Mucosa of descending colon (tissue), 3 donors: ENCODE data around the gene MAMDC2. TPM values are rescaled to one million over a fixed set of nuclear protein-coding genes. Genes with fewer than 3 reads are reported as not detected.

Experiments
- ATAC-seq: fragments of 200-7000 bp; cut with Tn5 transposase; one replicate; pipeline ENCODE4 v1.9.1; 2020; ENCODE audit warnings: mild to moderate bottlenecking, moderate library complexity
- DNase-seq, 3 donors: peaks; one replicate each; pipeline ENCODE4 v3.0.0-alpha.2; 2020
- H3K36me3 ChIP-seq: fragments of 200-600 bp; one replicate; pipeline ENCODE4 v1.8.0; 2021; ENCODE audit warnings: low read depth, mild to moderate bottlenecking
- H3K4me1 ChIP-seq: fragments of 200-600 bp; one replicate; pipeline ENCODE4 v1.8.0; 2021; ENCODE audit warnings: low read depth, mild to moderate bottlenecking
- H3K4me3 ChIP-seq: fragments of 200-600 bp; one replicate; pipeline ENCODE4 v1.8.0; 2021; ENCODE audit warnings: mild to moderate bottlenecking
- H3K9me3 ChIP-seq: fragments of 200-600 bp; one replicate; pipeline ENCODE4 v1.8.0; 2021; ENCODE audit warnings: mild to moderate bottlenecking
- intact Hi-C, 2 donors: fragments of 100-400 bp; cut with DNase I in 1 of 2; cut with micrococcal nuclease in 1 of 2; formaldehyde crosslinking; loops; one replicate each; pipeline versions ENCODE4 v1.11.0 to v1.11.1; 2022; cut with DNase I, micrococcal nuclease
- total RNA-seq, 3 donors: library from RNA; stranded (reverse); fragmentation: NEBNext Ultra II Directional in 2 of 3; extraction: Animal tissue kit (Norgen Biotek cat#: 25700) in 2 of 3; gene quantifications; one replicate each; pipeline versions ENCODE4 v1.2.1 to v1.2.4, GENCODE V29; 2021 to 2023
- TF ChIP-seq, protein P1 (sequence below): fragments of 200-600 bp; IDR thresholded peaks from one replicate; pipeline ENCODE4 v1.8.0; 2022; ENCODE audit warnings: antibody characterized with exemption, mild to moderate bottlenecking
- donor health status: DM: no; HTN: no; CAD: no; lungs with moderate emphysema.
- donor health status: DM: no; HTN: no; CAD: no.
- donor health status: DM: no; HTN: yes; CAD: no.

MAMDC2 gene
- total RNA-seq, 3 donors from 2014 or later = 3.5 to 70.6 (median 6.9) TPM

DNA sequence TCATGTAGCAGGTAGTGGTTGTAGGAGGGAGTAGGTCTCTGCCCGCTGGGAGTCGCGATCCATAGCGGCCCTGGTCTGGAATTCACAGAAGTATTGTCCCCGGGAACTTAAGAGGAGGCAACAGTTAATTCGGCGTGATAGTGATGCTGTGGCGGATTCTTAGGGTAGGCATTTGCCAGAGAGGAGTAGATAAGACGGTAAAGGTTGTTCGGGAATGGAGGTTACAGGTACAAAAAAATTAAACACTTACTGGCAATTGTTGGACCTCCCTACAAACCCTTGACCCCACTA is 215.8 kb downstream of the MAMDC2 start:
- H3K4me1 ChIP-seq = peaks cover 28% of the 10 kb centered on the region
- H3K4me3 ChIP-seq = peak overlapping the region; percentile 78
- no peaks in the 10 kb centered on the region for H3K36me3 ChIP-seq
- ATAC-seq = no peak
- no peak for DNase-seq
- TF ChIP-seq, protein P1, sequence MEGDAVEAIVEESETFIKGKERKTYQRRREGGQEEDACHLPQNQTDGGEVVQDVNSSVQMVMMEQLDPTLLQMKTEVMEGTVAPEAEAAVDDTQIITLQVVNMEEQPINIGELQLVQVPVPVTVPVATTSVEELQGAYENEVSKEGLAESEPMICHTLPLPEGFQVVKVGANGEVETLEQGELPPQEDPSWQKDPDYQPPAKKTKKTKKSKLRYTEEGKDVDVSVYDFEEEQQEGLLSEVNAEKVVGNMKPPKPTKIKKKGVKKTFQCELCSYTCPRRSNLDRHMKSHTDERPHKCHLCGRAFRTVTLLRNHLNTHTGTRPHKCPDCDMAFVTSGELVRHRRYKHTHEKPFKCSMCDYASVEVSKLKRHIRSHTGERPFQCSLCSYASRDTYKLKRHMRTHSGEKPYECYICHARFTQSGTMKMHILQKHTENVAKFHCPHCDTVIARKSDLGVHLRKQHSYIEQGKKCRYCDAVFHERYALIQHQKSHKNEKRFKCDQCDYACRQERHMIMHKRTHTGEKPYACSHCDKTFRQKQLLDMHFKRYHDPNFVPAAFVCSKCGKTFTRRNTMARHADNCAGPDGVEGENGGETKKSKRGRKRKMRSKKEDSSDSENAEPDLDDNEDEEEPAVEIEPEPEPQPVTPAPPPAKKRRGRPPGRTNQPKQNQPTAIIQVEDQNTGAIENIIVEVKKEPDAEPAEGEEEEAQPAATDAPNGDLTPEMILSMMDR = no peak
- no peaks in the 10 kb centered on the region for H3K9me3 ChIP-seq
- intact Hi-C loops = loop anchor here in 1 of 2 donors (10.0 kb wide), 1 partner anchor 65 kb away; no protein-coding TSS in a partner anchor

GRCh38 chr9:70260007-70260443 is 216.4 kb downstream of the MAMDC2 start:
- DNase-seq = peak; percentile 26 to 60 (median 45)

DNA sequence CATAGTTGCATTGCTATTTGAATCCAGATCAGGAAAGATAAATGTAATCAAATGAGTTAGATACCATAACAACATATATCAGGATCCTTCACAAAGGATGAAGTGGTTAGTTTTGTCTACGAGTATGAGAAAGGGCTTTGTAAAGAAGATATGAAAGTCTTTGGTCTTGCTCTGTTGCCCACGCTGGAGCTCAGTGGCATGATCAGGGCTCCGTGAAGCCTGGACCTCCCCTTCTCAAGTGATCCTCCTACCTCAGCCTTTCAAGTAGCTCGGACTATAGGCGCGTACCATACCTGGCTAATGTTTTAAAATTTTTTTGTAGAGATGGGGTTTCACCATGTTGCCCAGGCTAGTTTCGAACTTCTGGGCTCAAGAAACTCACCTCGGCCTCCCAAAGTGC is 217.0 kb downstream of the MAMDC2 start:
- TF ChIP-seq, protein P1 = no peak
- Histone ChIP-seq H3K36me3 (no peaks in the 10 kb centered on the region), H3K4me1 (peaks cover 28% of the 10 kb centered on the region), H3K4me3 (no peak overlapping the region), H3K9me3 (no peaks in the 10 kb centered on the region)
- intact Hi-C loops = no loop called here
- DNase-seq (no peak), ATAC-seq (no peak)

More at GRCh38 chr9:70260007-70260443, 216.4 kb downstream of the MAMDC2 start:
- intact Hi-C loops = no loop called here
- Histone ChIP-seq H3K4me1 (peaks cover 28% of the 10 kb centered on the region), H3K36me3 (no peaks in the 10 kb centered on the region), H3K9me3 (no peaks in the 10 kb centered on the region), H3K4me3 (no peak overlapping the region)
- TF ChIP-seq, protein P1 = no peak
- ATAC-seq = no peak

DNA sequence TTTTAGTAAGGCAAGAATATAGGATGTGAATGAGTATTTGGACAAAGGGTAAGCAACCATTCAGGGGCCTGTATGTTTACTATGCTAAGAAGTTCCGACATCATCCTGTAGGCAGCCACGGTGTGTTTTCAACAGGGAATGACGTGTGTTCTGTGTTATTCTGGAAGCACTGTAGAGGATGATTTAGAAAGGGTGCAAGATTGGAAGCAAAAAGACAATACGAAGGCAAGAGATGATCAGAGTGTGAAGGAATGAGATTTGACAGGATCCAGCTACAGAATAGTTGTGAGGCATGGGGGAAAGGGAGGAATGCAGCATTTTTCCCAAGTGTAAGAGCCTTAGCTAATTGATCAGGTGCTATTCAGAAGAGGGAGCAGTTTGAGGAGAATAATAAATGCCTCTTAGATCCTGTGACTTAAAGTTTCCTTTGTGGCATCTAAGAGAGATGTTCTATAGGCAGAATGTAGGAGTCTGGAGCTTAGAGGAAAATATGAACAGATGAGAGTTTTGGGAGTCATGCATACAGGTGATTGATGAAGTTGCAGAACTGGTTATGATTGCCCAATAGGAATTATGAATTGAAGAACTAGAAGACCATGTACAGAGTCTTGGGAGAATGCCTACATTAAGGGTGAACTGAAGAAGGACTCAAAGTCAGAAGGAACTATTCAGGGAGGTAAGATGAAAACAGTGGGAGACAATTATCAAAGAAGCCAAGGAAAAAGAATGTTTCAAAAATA is 217.7 kb downstream of the MAMDC2 start:
- TF ChIP-seq, protein P1 = no peak
- ATAC-seq (no peak), DNase-seq (no peak)
- Histone ChIP-seq H3K4me1 (peaks cover 28% of the 10 kb centered on the region), H3K9me3 (no peaks in the 10 kb centered on the region), H3K36me3 (no peaks in the 10 kb centered on the region), H3K4me3 (no peak overlapping the region)
- intact Hi-C loops = no loop called here

DNA sequence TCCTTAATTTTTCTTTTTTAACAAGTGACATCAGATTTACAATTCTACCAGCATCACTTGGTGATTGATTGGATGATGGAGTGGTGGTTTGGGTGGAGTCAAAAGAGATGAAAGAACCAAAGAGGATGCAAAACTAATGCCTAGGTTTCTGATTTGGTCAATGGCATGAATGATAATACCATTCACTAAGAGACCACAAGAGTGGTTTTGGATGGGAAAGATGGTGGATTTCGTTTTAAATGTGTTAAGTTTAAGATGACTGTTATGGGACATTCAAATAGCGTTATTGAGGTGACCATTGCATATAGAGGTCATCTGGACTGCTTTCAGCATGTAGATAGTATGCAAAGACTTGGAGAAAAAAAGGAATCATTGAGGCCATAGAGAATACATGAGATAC is 218.7 kb downstream of the MAMDC2 start:
- intact Hi-C loops = no loop called here
- Histone ChIP-seq H3K4me3 (no peak overlapping the region), H3K9me3 (no peaks in the 10 kb centered on the region), H3K4me1 (peaks cover 28% of the 10 kb centered on the region), H3K36me3 (no peaks in the 10 kb centered on the region)
- ATAC-seq = no peak
- TF ChIP-seq, protein P1 = no peak
- DNase-seq = no peak
